GM19238 (cell line): ENCODE data around the gene GCSH.

ENCODE experiments used
- DNase-seq: peaks from one replicate; pipeline ENCODE4 v3.0.0; 2011; ENCODE audit warnings: low spot score; ENCODE audit not compliant: insufficient read length

GCSH gene

DNA sequence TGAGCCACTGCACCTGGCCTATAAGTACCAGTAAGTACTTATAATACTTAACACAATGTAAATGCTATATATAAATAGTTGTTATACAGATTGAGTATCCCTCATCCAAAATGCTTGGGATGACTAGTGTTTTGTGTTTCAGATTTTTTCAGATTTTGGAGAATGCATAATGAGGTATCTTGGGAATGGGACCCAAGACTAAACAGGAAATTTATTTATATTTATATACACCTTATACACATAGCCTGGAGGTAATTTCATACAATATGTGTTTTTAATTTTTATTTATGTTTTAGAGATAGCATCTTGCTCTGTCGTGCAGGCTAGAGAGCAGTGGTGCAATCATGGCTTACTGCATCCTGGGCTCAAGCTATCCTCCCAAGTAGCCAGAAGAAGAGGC is 9.8 kb upstream of the GCSH start:
- DNase-seq = no peak

DNA sequence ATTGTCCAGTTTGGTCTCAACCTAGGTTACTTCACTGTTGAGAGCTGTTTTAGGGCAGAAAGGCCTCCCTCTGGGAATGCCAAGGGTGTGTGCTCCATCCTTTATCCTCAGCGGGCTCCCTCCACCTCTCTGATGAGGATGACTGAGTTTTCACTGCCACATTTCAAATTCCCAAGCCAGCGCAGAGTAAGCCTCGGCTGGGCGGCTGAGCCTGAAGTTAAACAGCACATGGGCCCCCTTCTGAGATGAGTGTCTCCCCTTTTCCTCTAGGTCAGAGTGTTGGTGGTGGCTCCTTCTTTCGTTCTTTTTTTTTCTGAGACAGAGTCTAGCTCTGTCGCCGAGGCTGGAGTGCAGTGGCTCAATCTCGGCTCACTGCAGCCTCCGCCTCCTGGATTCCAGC is 5.5 kb upstream of the GCSH start:
- no peak for DNase-seq

DNA sequence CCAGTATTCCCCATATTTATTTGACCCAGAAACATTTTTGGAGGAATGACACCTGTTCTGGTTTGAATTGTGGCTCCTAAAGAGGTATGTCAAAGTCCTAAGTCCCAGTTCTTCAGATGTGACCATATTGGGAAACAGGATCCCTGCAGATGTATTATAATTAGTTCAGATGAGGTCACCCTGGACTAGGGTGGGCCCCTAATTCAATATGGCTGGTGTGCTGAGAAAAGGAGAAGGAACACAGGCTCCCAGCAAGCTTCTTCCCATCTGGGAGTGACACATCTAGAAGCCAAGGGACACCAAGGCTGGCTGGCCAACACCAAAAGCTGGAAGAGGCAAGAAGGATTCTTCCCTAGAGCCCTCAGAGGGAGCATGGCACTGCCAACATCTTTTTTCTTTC is 3.8 kb upstream of the GCSH start:
- no peak for DNase-seq

DNA sequence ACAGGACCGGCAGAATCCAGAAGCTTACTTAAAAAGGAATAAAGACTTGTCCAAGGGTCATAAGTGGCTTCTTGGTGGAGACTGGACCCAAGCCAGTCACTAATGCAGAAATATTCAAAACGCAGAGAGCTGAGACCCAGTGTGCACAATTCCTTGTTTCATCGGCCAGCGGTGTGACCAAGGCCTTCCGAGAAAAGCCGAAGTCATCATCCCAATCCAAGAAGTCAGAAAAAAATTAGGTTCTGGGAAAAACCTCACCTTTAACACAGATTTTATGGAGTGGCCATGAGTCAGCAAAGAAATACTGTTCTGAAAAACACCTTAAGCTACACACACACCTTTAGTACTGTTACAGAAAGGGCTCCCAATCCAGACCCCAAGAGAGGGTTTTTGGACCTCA is 1.0 kb upstream of the GCSH start:
- no peak for DNase-seq

- DNase-seq = no peak
Measured at GRCh38 chr16:81096715-81097208, 567 bp upstream of the GCSH start.

DNA sequence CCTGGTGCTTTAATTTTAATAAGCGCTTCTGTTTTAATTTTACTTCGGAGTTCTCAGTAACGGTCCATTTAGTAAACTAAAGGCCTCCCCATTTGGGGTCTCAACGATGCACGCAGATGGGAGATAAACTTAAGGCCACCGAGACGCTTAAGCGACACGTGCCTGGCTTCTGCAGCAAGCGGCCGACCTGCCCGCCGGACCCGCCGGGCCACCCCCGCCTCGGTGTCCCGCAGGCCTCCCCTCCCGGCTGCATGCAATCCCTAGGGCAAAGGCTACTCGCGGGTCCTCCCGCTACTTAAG is 592 bp downstream of the GCSH start:
- no peak for DNase-seq

GRCh38 chr16:81094771-81095251 is 1.4 kb downstream of the GCSH start:
- no peak for DNase-seq

- no peak for DNase-seq
Measured at GRCh38 chr16:81088836-81089235, 7.4 kb downstream of the GCSH start.

DNA sequence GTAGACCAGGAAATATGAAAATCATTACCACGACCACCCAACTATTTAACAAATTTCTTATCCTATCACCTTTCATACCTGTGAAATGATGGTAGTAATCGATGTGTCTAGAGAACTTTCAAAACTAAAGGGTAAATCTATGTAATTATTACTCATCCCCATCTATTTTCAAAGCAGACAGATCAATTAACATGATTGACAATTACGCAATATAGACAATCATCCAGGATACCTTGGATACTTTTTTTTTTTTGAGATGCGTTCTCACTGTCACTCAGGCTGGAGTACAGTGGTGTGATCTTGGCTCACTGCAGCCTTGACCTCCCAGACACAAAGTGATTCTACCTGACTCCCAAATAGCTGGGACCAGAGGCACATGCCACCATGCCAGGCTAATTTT is 15.2 kb downstream of the GCSH start:
- DNase-seq = no peak

GRCh38 chr16:81080233-81080632 is 16.0 kb downstream of the GCSH start:
- no peak for DNase-seq

DNA sequence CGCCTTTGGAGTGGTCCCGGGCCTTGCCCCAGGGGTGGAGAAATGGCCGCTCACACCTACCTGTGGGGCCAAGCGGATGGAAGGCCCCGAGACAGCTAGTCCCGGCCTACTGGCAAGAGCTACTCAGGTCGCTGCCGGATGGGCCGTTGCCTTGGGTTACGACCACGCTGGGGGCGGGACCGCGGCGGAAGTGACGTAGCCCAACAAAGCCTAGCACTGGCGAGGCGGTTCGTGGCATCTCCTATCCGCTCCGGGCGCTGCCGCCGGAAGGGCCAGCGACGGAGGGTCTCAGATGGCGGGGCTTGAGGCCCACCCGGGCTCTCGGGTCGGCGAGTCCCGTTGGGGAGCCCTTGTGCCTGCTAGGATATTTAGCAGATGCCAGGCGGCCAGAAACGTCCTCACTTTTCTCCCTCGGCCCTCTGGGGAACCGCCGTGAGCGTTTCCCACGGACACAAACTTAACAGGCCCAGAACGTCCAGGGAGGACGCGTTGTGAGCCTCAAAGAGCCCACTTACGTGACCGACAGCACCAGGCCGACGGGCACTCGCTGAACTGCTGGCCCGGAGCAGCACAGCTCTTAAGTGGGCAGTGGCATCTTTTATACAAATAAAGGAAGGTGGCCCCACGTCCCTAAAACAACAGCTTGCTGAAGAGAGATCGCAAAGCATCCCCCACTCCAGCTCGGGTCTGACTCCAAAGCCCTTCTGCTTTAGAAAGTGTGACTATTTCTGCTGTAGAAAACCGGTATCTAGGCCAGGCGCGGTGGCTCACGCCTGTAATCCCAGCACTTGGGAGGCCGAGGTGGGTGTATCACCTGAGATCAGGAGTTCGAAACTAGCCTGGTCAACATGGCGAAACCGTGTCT is 18.9 kb downstream of the GCSH start, which contains the start of gene C16orf46:
Gene C16orf46, minus strand, starts transcription at position 163 of the 865 bp plus-strand sequence. CDS start 13,283 bp downstream, outside the sequence.
- DNase-seq = peak; percentile 95

DNA sequence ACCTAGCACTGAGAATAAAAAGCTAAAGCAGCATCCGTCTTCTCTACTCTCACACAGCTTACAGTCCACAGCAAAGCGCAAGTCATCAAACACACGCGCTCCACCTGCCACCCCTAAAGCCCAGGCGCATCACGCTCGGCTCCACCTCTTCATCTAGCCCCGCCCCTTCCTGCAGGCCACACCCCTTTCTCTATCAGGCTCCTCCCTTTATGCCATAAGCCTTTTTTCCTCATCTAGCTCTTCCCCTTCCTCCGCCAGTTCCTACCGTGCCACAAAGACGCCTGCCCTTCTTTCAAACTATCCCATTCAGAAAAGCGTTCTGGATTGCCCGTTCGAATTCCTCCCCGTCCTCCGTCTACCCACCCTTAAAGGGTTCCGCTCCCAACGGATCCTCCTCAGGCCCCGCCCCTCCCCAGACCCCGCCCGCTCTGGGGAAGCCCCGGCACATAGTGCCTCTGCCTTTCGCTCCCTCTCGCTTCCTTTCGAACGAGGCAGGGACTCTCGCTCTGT is 19.6 kb downstream of the GCSH start:
- peak; percentile 58 for DNase-seq

DNA sequence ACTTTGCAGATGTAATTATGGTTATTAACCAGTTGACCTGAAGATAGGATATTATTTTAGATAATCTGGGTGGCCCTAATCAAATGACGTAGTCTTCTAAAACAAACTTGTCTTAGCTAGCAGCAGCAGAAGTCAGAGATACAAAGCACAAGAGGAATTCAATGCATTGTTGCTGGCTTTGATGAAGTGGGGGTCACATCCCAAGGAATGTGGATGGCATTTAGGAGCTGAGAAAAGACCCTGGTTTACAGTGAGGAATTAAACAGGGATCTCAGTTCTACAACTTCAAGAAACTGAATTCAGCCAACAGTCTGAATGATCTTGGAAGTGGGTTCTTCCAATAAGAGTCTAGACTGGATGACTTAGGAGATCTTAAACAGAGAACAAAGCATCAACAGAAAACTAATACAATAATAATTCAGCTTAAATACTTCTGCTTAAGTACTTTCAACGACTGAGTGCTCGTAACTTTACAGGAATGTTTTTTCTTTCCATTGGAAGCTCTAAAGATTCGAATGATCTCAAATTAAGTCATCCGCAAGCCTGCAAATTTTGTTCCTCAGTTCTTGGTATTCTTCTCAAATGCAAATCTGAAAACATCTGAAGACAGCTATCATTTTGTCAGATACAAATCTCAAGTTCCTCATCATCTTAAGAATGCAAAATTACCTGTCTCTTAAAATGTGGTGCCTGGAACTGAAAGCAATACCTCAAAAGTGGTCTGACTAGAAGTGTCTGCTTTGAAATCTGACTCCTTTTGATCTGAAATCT is 22.4 kb downstream of the GCSH start:
- DNase-seq = no peak

GRCh38 chr16:81071805-81072204 is 24.4 kb downstream of the GCSH start:
- DNase-seq = no peak

DNA sequence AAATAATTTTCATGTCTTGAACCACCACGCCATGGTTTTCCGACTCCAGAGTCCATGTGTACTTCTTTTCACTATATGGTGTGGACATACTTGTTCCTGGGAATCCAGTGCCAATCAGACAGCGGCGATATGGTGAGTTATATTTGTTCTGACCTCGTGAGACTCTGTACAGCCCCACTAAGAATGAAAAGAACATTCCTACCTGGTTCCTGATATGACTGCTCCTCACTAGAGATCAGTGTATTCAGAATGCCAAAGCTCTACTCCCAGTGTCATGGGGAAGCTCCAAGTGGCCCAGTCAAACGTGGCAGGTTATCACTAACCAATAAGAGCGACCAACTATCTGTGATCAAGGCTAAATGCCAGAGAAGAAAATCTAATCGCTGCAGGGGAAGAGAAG is 25.2 kb downstream of the GCSH start:
- DNase-seq = no peak

GRCh38 chr16:81069063-81069462 is 27.1 kb downstream of the GCSH start:
- DNase-seq = no peak

DNA sequence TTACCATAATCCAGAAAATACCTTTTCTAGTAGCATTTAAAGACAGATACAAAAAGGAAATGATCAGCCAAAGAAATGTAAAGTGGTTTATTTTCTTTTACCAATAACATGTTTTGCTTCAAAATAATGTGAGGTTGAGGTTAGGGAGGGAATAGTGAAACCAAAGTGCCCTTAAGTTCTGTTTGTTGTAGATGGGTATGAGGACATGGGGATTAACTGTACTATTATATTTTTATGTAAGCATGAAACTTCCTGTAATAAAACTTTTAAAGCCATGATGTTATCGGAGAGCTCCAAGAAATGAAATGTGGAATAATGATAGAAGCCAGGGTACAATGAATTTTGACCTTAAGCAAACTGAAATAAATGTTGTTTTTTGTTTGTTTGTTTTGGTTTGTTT is 29.0 kb downstream of the GCSH start:
- DNase-seq = no peak

- DNase-seq = no peak
Measured at GRCh38 chr16:81066681-81067080, 29.5 kb downstream of the GCSH start.

- no peak for DNase-seq
Measured at GRCh38 chr16:81061871-81062608, 34.2 kb downstream of the GCSH start.

GRCh38 chr16:81061307-81061640 is 34.9 kb downstream of the GCSH start:
- no peak for DNase-seq

- DNase-seq = no peak
Measured at GRCh38 chr16:81060576-81061306, 35.5 kb downstream of the GCSH start.
